Gastrocnemius medialis (tissue), 4 donors: Measurements from ENCODE around the gene ABCB8.

Experiments used
- CTCF ChIP-seq, 5 experiments: fragments of 450-650 bp in 3 of 5; fragments of 200-600 bp in 2 of 5; sonication (generic) in 2 of 5; IDR thresholded peaks in 4 of 5; conservative IDR thresholded peaks in 1 of 5; 1 replicate in 4 of 5; 2 replicates in 1 of 5; pipeline ENCODE4 v1.5.1; 2016 to 2019; ENCODE audit warnings: antibody characterized with exemption in 5 of 5, mild to moderate bottlenecking in 3 of 5, moderate library complexity in 3 of 5
- POLR2A ChIP-seq, 2 donors: fragments of 450-650 bp; IDR thresholded peaks; one replicate each; pipeline ENCODE4 v1.6.1; 2017; ENCODE audit warnings: antibody characterized with exemption in 2 of 2, mild to moderate bottlenecking in 2 of 2, moderate library complexity in 2 of 2

- TF ChIP-seq CTCF (IDR thresholded peaks at IDR 0.05 in 4 of 5, conservative IDR thresholded peaks at IDR 0.05 in 1 of 5) (no peak), POLR2A (IDR thresholded peaks at IDR 0.05) (no peak)
These were observed 54.2 kb downstream of the ABCB8 start for GRCh38 chr7:151082141-151083070.
